Activated CD4-positive, CD25-positive, alpha-beta regulatory T cell (primary cell): Measurements from ENCODE around the gene FAM186B.
"Not testable (repeated sequence)": the region's sequence is repeated elsewhere in the genome, so short reads cannot be mapped to it uniquely, and the experiment has no call there.

ENCODE experiments used
- DNase-seq, 4 experiments: peaks; one replicate each; lab custom pipeline; 2025; lab: John Stamatoyannopoulos, UW

The FAM186B gene, protein sequence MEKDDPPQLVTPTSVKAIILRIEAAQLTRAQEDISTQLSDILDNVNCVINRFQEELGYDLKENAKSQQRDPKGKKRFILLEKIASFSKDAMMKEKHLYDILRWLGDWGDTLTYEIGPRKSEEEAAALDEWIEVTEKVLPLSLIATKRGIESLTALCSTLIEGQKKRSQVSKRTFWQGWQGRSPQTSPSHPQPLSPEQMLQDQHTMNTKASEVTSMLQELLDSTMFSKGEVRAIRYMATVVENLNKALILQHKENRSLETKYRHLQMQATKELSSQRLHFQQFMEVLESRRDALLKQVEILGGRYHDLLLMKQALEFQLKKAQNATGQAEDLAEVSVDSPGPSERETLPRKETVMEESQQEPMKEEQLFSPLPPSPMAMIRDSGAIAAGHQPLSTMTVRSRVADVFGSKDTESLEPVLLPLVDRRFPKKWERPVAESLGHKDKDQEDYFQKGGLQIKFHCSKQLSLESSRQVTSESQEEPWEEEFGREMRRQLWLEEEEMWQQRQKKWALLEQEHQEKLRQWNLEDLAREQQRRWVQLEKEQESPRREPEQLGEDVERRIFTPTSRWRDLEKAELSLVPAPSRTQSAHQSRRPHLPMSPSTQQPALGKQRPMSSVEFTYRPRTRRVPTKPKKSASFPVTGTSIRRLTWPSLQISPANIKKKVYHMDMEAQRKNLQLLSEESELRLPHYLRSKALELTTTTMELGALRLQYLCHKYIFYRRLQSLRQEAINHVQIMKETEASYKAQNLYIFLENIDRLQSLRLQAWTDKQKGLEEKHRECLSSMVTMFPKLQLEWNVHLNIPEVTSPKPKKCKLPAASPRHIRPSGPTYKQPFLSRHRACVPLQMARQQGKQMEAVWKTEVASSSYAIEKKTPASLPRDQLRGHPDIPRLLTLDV

DNA sequence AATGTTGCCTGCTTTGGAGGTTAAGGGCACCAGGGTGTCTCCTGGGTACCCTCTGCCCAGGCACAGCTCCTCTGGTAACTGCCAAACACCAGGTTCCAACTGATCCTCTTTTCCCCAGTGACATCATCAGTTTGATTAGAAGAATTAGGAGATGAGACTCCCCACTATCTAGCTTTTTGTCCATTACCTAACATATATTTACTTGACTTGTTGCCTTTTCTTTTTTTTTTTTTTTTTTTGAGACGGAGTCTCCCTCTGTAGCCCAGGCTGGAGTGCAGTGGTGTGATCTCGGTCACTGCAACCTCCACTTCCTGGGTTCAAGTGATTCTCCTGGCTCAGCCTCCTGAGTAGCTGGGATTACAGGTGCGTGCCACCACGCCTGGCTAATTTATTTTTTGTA, at the start of gene FAM186B:
Gene FAM186B, minus strand, starts transcription at position 101 of the 400 bp plus-strand sequence. CDS start 162 bp downstream, outside the sequence.
- not testable (repeated sequence) for DNase-seq

- DNase-seq, result no peak
Observed at GRCh38 chr12:49654715-49655114, 49.3 kb upstream of the FAM186B start.

- no peak for DNase-seq
Observed at GRCh38 chr12:49652921-49653520, 47.6 kb upstream of the FAM186B start.

- no peak for DNase-seq
Observed at GRCh38 chr12:49651855-49652254, 46.4 kb upstream of the FAM186B start.

DNA sequence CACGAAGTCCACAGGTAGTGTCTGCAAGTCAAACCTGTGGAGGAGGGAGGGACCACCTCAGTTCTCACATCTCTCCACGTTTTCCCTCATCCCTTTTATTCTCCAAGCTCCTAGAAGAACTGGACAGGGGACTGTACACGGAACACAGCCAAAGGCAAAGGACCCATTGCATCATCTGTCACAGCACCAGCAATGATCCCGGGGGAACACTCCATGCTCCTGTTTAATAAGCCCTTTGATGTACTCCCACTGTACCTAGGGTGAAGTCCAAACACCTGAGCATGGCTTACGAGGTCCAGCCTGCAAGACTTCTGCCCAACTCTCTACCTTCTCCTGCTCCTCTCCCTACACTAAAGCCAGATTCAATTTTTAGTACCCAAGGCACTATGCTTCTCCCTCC, 44.5 kb upstream of the FAM186B start:
- DNase-seq, result no peak

DNA sequence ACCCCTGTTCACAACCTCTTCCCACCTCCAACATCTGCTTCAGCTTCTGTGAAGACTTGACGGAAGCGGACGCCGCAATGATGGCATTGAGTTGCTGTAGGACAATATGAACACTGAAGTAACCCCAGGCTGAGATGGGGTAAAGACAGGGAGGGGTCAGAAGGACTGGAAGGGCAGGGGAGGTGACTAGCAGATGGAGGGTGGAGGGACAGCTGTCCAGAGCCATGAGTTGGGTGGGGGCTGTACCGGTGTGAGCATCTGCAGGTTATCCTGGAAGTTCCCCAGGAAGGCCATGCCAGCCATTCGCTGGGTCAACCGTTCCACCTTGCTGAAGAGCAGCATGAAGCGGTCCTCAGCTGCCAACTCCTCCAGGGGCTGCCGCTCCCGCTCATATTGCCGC, 44.0 kb upstream of the FAM186B start:
- DNase-seq, result no peak

DNA sequence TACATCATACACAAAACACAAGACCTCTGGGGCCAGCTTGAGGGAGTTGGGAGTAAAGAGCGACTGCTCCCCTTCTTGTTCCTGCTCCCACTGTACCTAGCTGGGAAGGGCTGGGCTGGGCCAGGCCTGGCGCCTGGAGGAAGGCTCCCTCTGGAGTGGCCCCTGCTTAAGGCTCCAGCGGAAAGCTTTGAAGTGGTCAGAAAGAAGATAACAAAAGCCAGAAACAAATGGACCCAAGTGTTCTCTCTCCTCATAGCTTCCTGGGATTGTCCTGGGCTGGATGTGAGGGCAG, 43.2 kb upstream of the FAM186B start:
- DNase-seq, result no peak

GRCh38 chr12:49647827-49648711, 42.6 kb upstream of the FAM186B start:
- no peak for DNase-seq

GRCh38 chr12:49646871-49647654, 41.6 kb upstream of the FAM186B start:
- no peak for DNase-seq

DNA sequence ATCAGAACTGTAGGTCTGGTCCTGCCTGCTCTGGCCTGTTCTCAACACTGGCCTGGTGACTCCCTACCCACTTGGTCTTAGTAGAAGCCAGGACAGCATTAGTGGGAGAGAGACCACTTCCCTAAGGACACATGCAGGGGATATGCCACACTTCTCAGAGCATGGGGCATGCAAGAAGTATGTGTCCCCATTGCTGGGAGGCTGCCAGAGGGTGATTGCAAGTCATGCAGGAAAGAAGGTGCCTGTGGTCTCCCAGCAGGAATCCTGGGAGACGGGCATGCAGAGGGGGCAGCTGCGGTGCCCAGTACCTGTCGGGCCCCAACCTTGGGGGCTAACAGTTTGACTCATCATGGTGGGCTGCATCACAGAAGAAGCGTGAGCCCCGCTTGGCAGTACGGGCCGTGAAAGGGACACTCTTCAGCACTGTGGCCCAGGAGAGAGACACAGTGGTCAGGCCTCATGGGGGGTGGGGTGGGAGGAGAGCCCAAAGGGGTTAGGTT, 40.9 kb upstream of the FAM186B start:
- no peak for DNase-seq

DNA sequence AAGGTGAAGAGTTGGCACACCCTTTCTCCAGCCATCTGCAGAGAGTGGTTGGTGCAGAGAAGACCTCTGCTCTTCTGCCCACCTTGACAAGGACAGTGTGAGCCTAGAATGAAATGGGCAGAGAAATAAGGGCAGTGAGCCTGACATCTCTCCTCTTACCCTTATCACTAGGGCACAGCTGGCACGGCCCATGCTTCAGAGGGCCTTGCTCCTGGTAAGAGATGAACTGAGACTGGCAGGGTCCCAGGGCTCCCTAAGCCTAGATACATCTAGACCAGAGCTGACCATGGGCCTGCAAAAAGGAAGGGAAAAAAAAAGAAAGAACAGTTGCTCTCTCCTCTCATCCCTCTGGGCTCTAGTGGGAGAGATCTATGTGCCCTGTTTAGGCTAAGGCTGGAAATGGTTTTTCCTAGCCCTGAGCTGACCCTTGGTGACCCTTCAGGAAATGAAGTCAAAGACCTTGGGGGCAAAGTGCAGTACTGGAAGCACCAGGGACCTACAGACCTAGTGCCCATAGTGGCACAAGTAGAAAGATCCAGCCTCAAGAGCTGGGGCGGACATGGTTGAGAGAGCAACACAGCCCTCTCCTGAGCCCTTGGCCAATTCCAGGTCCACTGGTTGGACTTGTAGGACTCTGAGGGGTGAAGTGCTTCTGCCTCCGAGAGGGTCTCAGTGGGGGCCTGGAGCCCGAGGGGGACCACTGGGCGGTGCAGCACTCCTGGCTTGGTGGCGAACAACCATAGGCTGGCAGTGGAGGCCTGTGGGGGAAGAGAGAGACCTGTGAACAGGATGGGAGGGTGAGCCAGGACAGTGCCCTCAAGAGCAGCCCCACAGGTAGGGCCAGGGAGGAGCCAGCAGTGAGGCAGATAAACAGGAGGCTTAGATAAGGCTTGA, 40.0 kb upstream of the FAM186B start:
- DNase-seq, result no peak

DNA sequence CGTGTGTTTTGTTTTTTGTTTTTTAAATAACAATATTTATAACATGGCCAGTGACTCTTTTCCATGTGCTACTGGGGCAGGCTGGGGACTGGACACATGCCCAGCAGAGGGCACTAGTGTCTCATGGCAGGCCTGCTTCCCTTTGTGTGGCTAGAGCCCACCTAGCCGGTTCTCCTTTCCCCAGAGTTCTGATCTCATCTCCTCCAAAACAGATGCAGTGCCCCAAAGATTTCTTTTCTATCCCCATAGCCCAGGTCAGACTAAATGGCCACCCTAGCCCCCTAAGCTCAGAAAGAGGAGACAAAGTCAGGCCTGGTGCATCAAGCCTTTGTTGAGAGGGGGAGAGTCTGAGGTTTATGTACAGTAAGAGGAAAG, 39.2 kb upstream of the FAM186B start:
- peak; percentile 50 to 65 (median 65) for DNase-seq

- no peak for DNase-seq
Observed at GRCh38 chr12:49643961-49644619, 38.7 kb upstream of the FAM186B start.

GRCh38 chr12:49643135-49643534, 37.7 kb upstream of the FAM186B start:
- DNase-seq, result no peak

GRCh38 chr12:49642370-49642802, 36.9 kb upstream of the FAM186B start:
- DNase-seq, result no peak

GRCh38 chr12:49641748-49642369, 36.4 kb upstream of the FAM186B start:
- no peak for DNase-seq

DNA sequence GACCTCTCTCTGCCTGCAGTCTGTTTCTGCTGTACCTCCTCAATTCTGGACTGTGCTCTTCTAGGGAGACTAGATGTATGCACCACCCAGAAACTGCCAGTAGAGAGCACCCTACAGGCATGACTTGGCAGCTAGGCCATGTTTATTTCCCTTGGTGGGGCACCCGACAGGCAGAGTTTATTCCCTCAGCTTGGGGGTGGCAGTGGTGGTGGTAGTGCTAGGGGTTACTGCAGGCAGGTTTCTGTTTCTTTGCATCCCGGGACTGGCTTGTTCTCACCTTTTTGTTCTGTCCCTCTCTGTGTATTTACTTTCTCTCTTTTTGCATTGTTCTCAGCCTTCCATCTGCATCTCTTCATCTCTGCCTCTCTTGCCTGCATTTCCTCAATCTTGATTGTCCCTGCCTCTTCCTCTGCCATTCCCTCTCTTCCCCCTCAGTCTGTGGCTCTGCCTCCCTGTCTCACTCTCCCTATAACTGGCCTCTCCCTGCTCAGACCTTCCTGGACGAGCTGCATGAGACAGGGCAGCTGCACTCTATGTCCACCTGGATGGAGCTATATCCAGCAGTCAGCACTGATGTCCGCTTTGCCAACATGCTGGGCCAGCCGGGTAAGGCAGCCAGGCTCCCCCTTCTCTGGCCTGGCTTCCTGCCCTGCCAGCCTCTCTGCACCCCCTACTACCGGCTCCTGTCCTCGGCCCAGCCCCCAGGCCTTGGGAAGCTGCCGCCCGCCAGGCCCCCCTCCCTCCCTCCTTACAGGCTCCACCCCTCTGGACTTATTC, 31.7 kb upstream of the FAM186B start:
- DNase-seq, result peak in 3 of 4 experiments; percentile 13 to 28 (median 15)

DNA sequence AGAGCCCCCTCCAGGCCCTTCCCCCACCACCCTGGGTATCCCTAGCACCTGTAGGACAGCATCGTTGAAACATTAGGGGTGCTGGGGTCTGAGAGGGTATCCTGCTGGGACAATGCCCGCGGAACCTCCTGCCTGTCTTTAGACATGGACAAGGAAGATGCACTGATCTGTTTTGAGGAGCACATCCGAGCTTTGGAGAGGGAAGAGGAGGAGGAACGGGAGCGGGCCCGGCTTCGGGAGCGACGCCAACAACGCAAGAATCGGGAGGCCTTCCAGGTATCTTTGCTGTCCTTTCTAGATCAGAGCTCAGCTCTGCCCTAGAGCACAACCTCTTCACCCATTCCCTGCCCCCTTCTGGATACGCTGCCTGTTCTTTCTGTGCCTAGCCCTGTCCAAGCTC, 31.1 kb upstream of the FAM186B start:
- no peak for DNase-seq
